K562 (cell line): ENCODE data around the gene LIPT1. TPM values are rescaled to one million over a fixed set of nuclear protein-coding genes. Genes with fewer than 3 reads are reported as not detected.

Experiments
- ATAC-seq: fragments of 200-7000 bp; cut with Tn5 transposase; 3 replicates; pipeline ENCODE4 v1.9.1; 2020; ENCODE audit warnings: moderate library complexity
- BruUV-seq: library from RNA; stranded (reverse); fragments of 400-500 nt; replicated peaks from 2 replicates; lab custom pipeline; 2021; lab: Mats Ljungman, UMichigan
- CTCF ChIA-PET: fragments of 300-600 bp; formaldehyde crosslinking; extraction: SDS; loops from one replicate; lab custom pipeline; 2021; ENCODE audit warnings: low intra/inter-chr PET ratio; lab: Yijun Ruan, JAX
- POLR2A ChIA-PET: fragments of 300-600, 350-650 bp; sonication (Branson Sonifier 250); formaldehyde crosslinking; extraction: SDS; loops from one replicate; lab custom pipeline; 2021; ENCODE audit warnings: antibody characterized with exemption, inconsistent platforms; lab: Yijun Ruan, JAX
- DNase-seq, 4 experiments: peaks; one replicate each; pipeline versions ENCODE4 v3.0.0 to v3.0.0-alpha.2; 2011 to 2018; ENCODE audit warnings: low spot score in 3 of 4, mixed read lengths in 3 of 4; ENCODE audit errors: extremely low read depth in 1 of 4
- FAIRE-seq: peaks from 2 replicates; lab custom pipeline; 2011; peaks lifted over from hg19 to GRCh38; lab: Jason Lieb, UNC
- H2AFZ ChIP-seq: 2 replicates; pipeline ENCODE4 v1.6.0; 2011; ENCODE audit warnings: low read depth, low read length, control low read depth, inconsistent platforms
- H3K27ac ChIP-seq: fragments of 200-600 bp; 3 replicates; pipeline ENCODE4 v1.8.0; 2011; ENCODE audit warnings: low read depth, mild to moderate bottlenecking, control low read depth, inconsistent platforms, low read length, moderate library complexity, mixed read lengths; ENCODE audit errors: extremely low read depth
- H3K27me3 ChIP-seq, 2 experiments: fragments of 300-600 bp in 1 of 2; 2 replicates in 1 of 2; 3 replicates in 1 of 2; pipeline versions ENCODE4 v1.6.0 to v1.8.0; 2011; ENCODE audit warnings: inconsistent platforms in 2 of 2, low read length in 2 of 2, mild to moderate bottlenecking in 1 of 2, mixed read lengths in 1 of 2, moderate library complexity in 1 of 2; ENCODE audit not compliant: control insufficient read depth in 2 of 2, insufficient read depth in 2 of 2
- H3K36me3 ChIP-seq: fragments of 300-600 bp; 3 replicates; pipeline ENCODE4 v1.8.0; 2011; ENCODE audit warnings: mild to moderate bottlenecking, low read length, inconsistent platforms; ENCODE audit not compliant: control insufficient read depth, insufficient read depth
- H3K4me1 ChIP-seq, 2 experiments: fragments of 200-600 bp in 1 of 2; replicated peaks in 1 of 2; 2 replicates in 1 of 2; 3 replicates in 1 of 2; pipeline versions ENCODE4 v1.5.1 to v1.8.0; 2011; ENCODE audit warnings: inconsistent platforms in 2 of 2, low read length in 2 of 2, mild to moderate bottlenecking in 1 of 2, mixed read lengths in 1 of 2, moderate library complexity in 1 of 2; ENCODE audit not compliant: control insufficient read depth in 2 of 2, insufficient read depth in 2 of 2
- H3K4me2 ChIP-seq: 2 replicates; pipeline ENCODE4 v1.6.1; 2011; ENCODE audit warnings: low read length, control low read depth, inconsistent platforms, mixed read lengths; ENCODE audit not compliant: insufficient read depth
- H3K4me3 ChIP-seq: fragments of 200-600 bp; sonication (generic), shearing (Covaris generic); 2 replicates; pipeline ENCODE4 v1.5.1; 2016; ENCODE audit warnings: control low read depth, inconsistent platforms
- H3K79me2 ChIP-seq: fragments of 200-600 bp; 3 replicates; pipeline ENCODE4 v1.8.0; 2011; ENCODE audit warnings: low read length, inconsistent platforms; ENCODE audit not compliant: control insufficient read depth, insufficient read depth
- H3K9ac ChIP-seq, 2 experiments: 2 replicates each; pipeline versions ENCODE4 v1.6.0 to v1.6.1; 2011; ENCODE audit warnings: low read depth in 2 of 2, low read length in 2 of 2, control low read depth in 1 of 2, inconsistent platforms in 1 of 2, mild to moderate bottlenecking in 1 of 2, mixed read lengths in 1 of 2; ENCODE audit not compliant: insufficient read depth in 1 of 2
- H3K9me1 ChIP-seq: one replicate; pipeline ENCODE4 v1.6.0; 2011; ENCODE audit warnings: inconsistent platforms, mild to moderate bottlenecking, low read length, moderate library complexity; ENCODE audit not compliant: control insufficient read depth, insufficient read depth
- H3K9me3 ChIP-seq: replicated peaks from 2 replicates; pipeline ENCODE4 v1.5.1; 2011; ENCODE audit warnings: low read depth, low read length, inconsistent platforms; ENCODE audit not compliant: control insufficient read depth, insufficient read depth
- H4K20me1 ChIP-seq: replicated peaks from 2 replicates; pipeline ENCODE4 v1.6.1; 2011; ENCODE audit warnings: low read length, inconsistent platforms, mixed read lengths; ENCODE audit not compliant: control insufficient read depth, insufficient read depth
- BCOR ChIP-seq: fragments of 450-650 bp; IDR thresholded peaks from 2 replicates; pipeline ENCODE4 v1.6.1; 2016
- COPS2 ChIP-seq: fragments of 450-650 bp; conservative IDR thresholded peaks from 2 replicates; pipeline ENCODE4 v1.6.1; 2016; ENCODE audit warnings: mild to moderate bottlenecking, moderate library complexity
- EGR1 ChIP-seq: fragments of 450-650 bp; conservative IDR thresholded peaks from 2 replicates; pipeline ENCODE4 v1.6.1; 2017; ENCODE audit warnings: mild to moderate bottlenecking
- ESRRB ChIP-seq: fragments of 250-450 bp; sonication (Bioruptor Pico); IDR thresholded peaks from 2 replicates; pipeline ENCODE4 v1.5.0; 2020; ENCODE audit warnings: mild to moderate bottlenecking, moderate library complexity, borderline replicate concordance
- FOXP4 ChIP-seq: sonication (generic); formaldehyde crosslinking; IDR thresholded peaks from 2 replicates; pipeline ENCODE4 v1.8.0; 2022; ENCODE audit warnings: mild to moderate bottlenecking, missing genetic modification reagents, borderline replicate concordance
- GATAD2A ChIP-seq: fragments of 450-650 bp; IDR thresholded peaks from 2 replicates; pipeline ENCODE4 v1.6.1; 2017
- HCFC1 ChIP-seq: IDR thresholded peaks from 2 replicates; pipeline ENCODE4 v1.6.1; 2012; ENCODE audit warnings: low read depth, low read length, improper control_type of control experiment
- HMG20B ChIP-seq: fragments of 250-450 bp; sonication (Bioruptor Pico); IDR thresholded peaks from 2 replicates; pipeline ENCODE4 v1.5.0; 2021; ENCODE audit warnings: mild to moderate bottlenecking
- NFIX ChIP-seq: fragments of 250-450 bp; sonication (Bioruptor Pico); IDR thresholded peaks from 2 replicates; pipeline ENCODE4 v1.4.0; 2020; ENCODE audit warnings: low read depth, mild to moderate bottlenecking, moderate library complexity
- PCBP1 ChIP-seq: fragments of 200-400 bp; formaldehyde crosslinking; IDR thresholded peaks from 2 replicates; pipeline ENCODE4 v1.6.1; 2018; ENCODE audit warnings: mild to moderate bottlenecking, low read depth, low read length; ENCODE audit not compliant: poor library complexity, severe bottlenecking
- RB1 ChIP-seq: fragments of 450-650 bp; IDR thresholded peaks from 2 replicates; pipeline ENCODE4 v1.6.1; 2017; ENCODE audit warnings: low read depth, mild to moderate bottlenecking
- TAF1 ChIP-seq: IDR thresholded peaks from 2 replicates; pipeline ENCODE4 v1.6.1; 2011; ENCODE audit warnings: mild to moderate bottlenecking, low read length, moderate library complexity; ENCODE audit not compliant: insufficient read depth, control insufficient read depth, severe bottlenecking; ENCODE audit errors: extremely low read depth
- TARDBP ChIP-seq: fragments of 450-650 bp; IDR thresholded peaks from 2 replicates; pipeline ENCODE4 v1.6.1; 2016
- TBP ChIP-seq: optimal IDR thresholded peaks from 2 replicates; pipeline ENCODE3; 2011; ENCODE audit warnings: low read depth, low read length, improper control_type of control experiment
- U2AF2 ChIP-seq: fragments of 200-400 bp; formaldehyde crosslinking; optimal IDR thresholded peaks from 2 replicates; pipeline ENCODE3; 2017; ENCODE audit warnings: low read depth, mild to moderate bottlenecking, low read length
- ZEB2 ChIP-seq: fragments of 450-650 bp; IDR thresholded peaks from 2 replicates; pipeline ENCODE4 v1.6.1; 2016
- ZNF143 ChIP-seq: sonication (generic); formaldehyde crosslinking; IDR thresholded peaks from 2 replicates; pipeline ENCODE4 v1.9.0; 2022; ENCODE audit warnings: mild to moderate bottlenecking, missing genetic modification reagents
- ZNF165 ChIP-seq: fragments of 250-450 bp; sonication (Bioruptor Pico); IDR thresholded peaks from 2 replicates; pipeline ENCODE4 v1.4.0; 2020; ENCODE audit warnings: borderline replicate concordance
- ZNF384 ChIP-seq: IDR thresholded peaks from 2 replicates; pipeline ENCODE4 v1.6.1; 2012; ENCODE audit warnings: low read depth, low read length, improper control_type of control experiment
- ZNF586 ChIP-seq: fragments of 450-650 bp; formaldehyde crosslinking; conservative IDR thresholded peaks from 2 replicates; pipeline ENCODE4 v1.4.0; 2020; ENCODE audit warnings: mild to moderate bottlenecking, moderate library complexity
- WGBS: fragments of 100-300 bp; shearing (Covaris generic); methylation state at CpG from one replicate; pipeline ENCODE4 v1.1.6; 2016; ENCODE audit warnings: low coverage, mixed read lengths; ENCODE audit not compliant: insufficient coverage; ENCODE audit errors: missing lambda C conversion rate; 5-methylcytosine and 5-hydroxymethylcytosine counted together
- in situ Hi-C: fragments of 300-500 bp; cut with MboI; formaldehyde crosslinking; loops from 4 replicates; pipeline ENCODE4 v1.15.0; 2018; ENCODE audit warnings: inconsistent platforms, mixed read lengths
- intact Hi-C: fragments of 100-400 bp; cut with micrococcal nuclease; formaldehyde crosslinking; loops from 2 replicates; pipeline ENCODE4 v1.14.2; 2022
- polyA plus RNA-seq, 8 experiments: library from polyadenylated mRNA; depleted of rRNA in 4 of 8; stranded (reverse) in 5 of 8; unstranded in 3 of 8; fragments of >200 nt; fragmentation: Nextera tagmentation in 2 of 8; fragmentation: Illumina TruSeq in 1 of 8; extraction: Ambion mirVana in 2 of 8; extraction: Trizol in 1 of 8; gene quantifications; 2 replicates each; pipeline versions ENCODE4 v1.2.1 to v1.2.3, GENCODE V29; 2011 to 2014; ENCODE audit warnings: inconsistent platforms in 1 of 8, missing spikeins in 1 of 8
- total RNA-seq, 7 experiments: library from RNA; depleted of rRNA in 6 of 7; stranded (reverse); fragments of >200 nt in 6 of 7; fragmentation: Illumina TruSeq in 2 of 7; extraction: Trizol in 2 of 7; gene quantifications; 2 replicates each; pipeline versions ENCODE4 v1.2.1 to v1.2.3, GENCODE V29; 2011 to 2021; ENCODE audit warnings: low replicate concordance in 1 of 7

LIPT1 gene
- total and polyA plus RNA-seq, 9 of the 15 experiments (the other 6 are each of a cell fraction or from before 2014, with no cell fraction given): 6.4 to 18.3 (median 11.6) TPM

GRCh38 chr2:99180755-99181623, 26.2 kb downstream of the LIPT1 start, which contains the start of the genes MITD1 and MRPL30:
MITD1 (minus strand) TSS chr2:99181058; CDS start chr2:99180981, 77 bp downstream.
MRPL30 (plus strand) TSS chr2:99181184; CDS start chr2:99186204, 5,020 bp downstream.
- POLR2A ChIA-PET: interaction anchor here (0.6 to 1.3 kb wide), 6 partner anchors 13 to 1216 kb away, joined by 3 to 6 read pairs (median 3); partner anchors contain the start of genes LIPT1 and TSGA10
- 1% methylated on average over 39 of the region's 39 CpGs for WGBS
- no peak for TF ChIP-seq ZNF143 (CRISPR knock-in tag)
- TF ChIP-seq EGR1: peak; percentile 87
- TF ChIP-seq TARDBP: peak; percentile 49; the same call in 1 of the 2 replicates
- peak; percentile 22; the same call in 1 of the 2 replicates for TF ChIP-seq ZNF384
- TF ChIP-seq BCOR: 0 out of 2 replicates have a peak, but pooled peaks have one; percentile 21
- no peak for TF ChIP-seq HMG20B (CRISPR knock-in tag)
- TF ChIP-seq GATAD2A: 0 out of 2 replicates have a peak, but pooled peaks have one; percentile 34
- TF ChIP-seq ZNF165 (CRISPR knock-in tag): no peak
- TF ChIP-seq HCFC1: peak; percentile 90
- peak; percentile 98 for TF ChIP-seq TBP
- TF ChIP-seq RB1: peak; percentile 92
- TF ChIP-seq COPS2: no peak
- no peak for TF ChIP-seq U2AF2
- no peak for TF ChIP-seq ESRRB
- TF ChIP-seq PCBP1: no peak
- TF ChIP-seq ZNF586 (CRISPR knock-in tag): no peak
- no peak for TF ChIP-seq NFIX (CRISPR knock-in tag)
- TF ChIP-seq TAF1: peak; percentile 99
- TF ChIP-seq FOXP4 (CRISPR knock-in tag): 0 out of 2 replicates have a peak, but pooled peaks have one; percentile 48
- peak; percentile 98 for TF ChIP-seq ZEB2

More at GRCh38 chr2:99180755-99181623, 26.2 kb downstream of the LIPT1 start, which contains the start of the genes MITD1 and MRPL30:
- Histone ChIP-seq H3K36me3 (peaks cover 24% of the 10 kb centered on the region), H4K20me1 (no peaks in the 10 kb centered on the region), H2AFZ (peak within 1 kb of the TSS; percentile 95), H3K27ac (peak within 1 kb of the TSS; percentile 88), H3K27me3 (no peaks in the 10 kb centered on the region), H3K9ac (peak within 1 kb of the TSS; percentile 87 to 94), H3K79me2 (peaks cover 71% of the 10 kb centered on the region), H3K4me2 (peak within 1 kb of the TSS; percentile 89), H3K9me3 (no peaks in the 10 kb centered on the region), H3K4me1 (peaks cover 0 to 14% of the 10 kb centered on the region in 2 experiments), H3K4me3 (peak within 1 kb of the TSS; percentile 72), H3K9me1 (no peaks in the 10 kb centered on the region)
- CTCF ChIA-PET: interaction anchor here (0.6 kb wide), 1 partner anchor 299 kb away, joined by 3 read pairs; no protein-coding TSS in a partner anchor
- BruUV-seq: TSS peak; percentile 77
- intact Hi-C loops (loop anchor here (1.0 to 2.0 kb wide), 3 partner anchors 26 to 310 kb away; partner anchors contain the start of genes REV1 and TXNDC9), in situ Hi-C loops (no loop called here)
- peak; percentile 82 to 97 (median 86) for DNase-seq
- peak; percentile 91 for FAIRE-seq
- peak; percentile 92 for ATAC-seq
